Measurements from ENCODE around the gene USP30. TPM values are rescaled to one million over a fixed set of nuclear protein-coding genes. Genes with fewer than 3 reads are reported as not detected.

The USP30 gene
- total RNA-seq, 3 donors from 2014 or later: 18.2 to 32.0 (median 26.9) TPM

GRCh38 chr12:109016016-109016415 lies 36.4 kb upstream of the USP30 start:
- DNase-seq: no peak
- Histone ChIP-seq H3K4me1 (ENCODE audit: low read depth) (peaks cover 3% of the 10 kb centered on the region), H3K4me3 (no peak overlapping the region), H3K36me3 (ENCODE audit: low read depth) (no peaks in the 10 kb centered on the region), H3K9me3 (no peaks in the 10 kb centered on the region)
- intact Hi-C loops (cut with DNase I, micrococcal nuclease): no loop called here
- ATAC-seq: no peak
- TF ChIP-seq CTCF (IDR thresholded peaks at IDR 0.05): no peak

- no peaks in the 10 kb centered on the region for H3K36me3 ChIP-seq (ENCODE audit: low read depth)
- intact Hi-C loops (cut with DNase I, micrococcal nuclease): no loop called here
- ATAC-seq (no peak), DNase-seq (no peak)
- H3K4me1 ChIP-seq (ENCODE audit: low read depth): peaks cover 4% of the 10 kb centered on the region
- no peaks in the 10 kb centered on the region for H3K9me3 ChIP-seq
- TF ChIP-seq CTCF (IDR thresholded peaks at IDR 0.05): no peak
- H3K4me3 ChIP-seq: no peak overlapping the region
These were observed 35.4 kb upstream of the USP30 start for GRCh38 chr12:109016978-109017377.

- ATAC-seq (no peak), DNase-seq (no peak)
- Histone ChIP-seq H3K9me3 (no peaks in the 10 kb centered on the region), H3K36me3 (ENCODE audit: low read depth) (no peaks in the 10 kb centered on the region), H3K4me1 (ENCODE audit: low read depth) (peaks cover 4% of the 10 kb centered on the region), H3K4me3 (no peak overlapping the region)
- no peak for TF ChIP-seq CTCF (IDR thresholded peaks at IDR 0.05)
- intact Hi-C loops (cut with DNase I, micrococcal nuclease): no loop called here
These were observed 34.1 kb upstream of the USP30 start for GRCh38 chr12:109018296-109018695.

- DNase-seq: no peak
- intact Hi-C loops (cut with DNase I, micrococcal nuclease): no loop called here
- no peak overlapping the region for H3K4me3 ChIP-seq
- no peak for ATAC-seq
- peaks cover 4% of the 10 kb centered on the region for H3K4me1 ChIP-seq (ENCODE audit: low read depth)
- H3K9me3 ChIP-seq: no peaks in the 10 kb centered on the region
- no peak for TF ChIP-seq CTCF (IDR thresholded peaks at IDR 0.05)
- H3K36me3 ChIP-seq (ENCODE audit: low read depth): no peaks in the 10 kb centered on the region
These were observed 32.1 kb upstream of the USP30 start for GRCh38 chr12:109020146-109020795.

GRCh38 chr12:109020796-109021380 lies 31.5 kb upstream of the USP30 start, which contains the start of gene SVOP:
SVOP (minus strand) TSS chr12:109021068; CDS start chr12:109020868, 200 bp downstream.
- H3K4me3 ChIP-seq: no peak within 1 kb of the TSS
- no peaks in the 10 kb centered on the region for H3K9me3 ChIP-seq
- H3K36me3 ChIP-seq (ENCODE audit: low read depth): no peaks in the 10 kb centered on the region
- TF ChIP-seq CTCF (IDR thresholded peaks at IDR 0.05): no peak
- DNase-seq (peak; percentile 70 to 85 (median 81)), ATAC-seq (peak; percentile 95)
- intact Hi-C loops (cut with DNase I, micrococcal nuclease): no loop called here
- peaks cover 4% of the 10 kb centered on the region for H3K4me1 ChIP-seq (ENCODE audit: low read depth)

Data from mucosa of descending colon (tissue), 3 donors.